A673 (cell line): ENCODE data around the gene EIF2A. TPM values are rescaled to one million over a fixed set of nuclear protein-coding genes. Genes with fewer than 3 reads are reported as not detected.

Experiments
- BruUV-seq: library from RNA; stranded (reverse); fragments of 400-500 nt; replicated peaks from 2 replicates; lab custom pipeline; 2021; lab: Mats Ljungman, UMichigan
- CTCF ChIA-PET: fragments of 300-600 bp; sonication (Branson Sonifier 250); formaldehyde crosslinking; loops from one replicate; lab custom pipeline; 2022; ENCODE audit warnings: antibody characterized with exemption; lab: Charles Lee
- POLR2A ChIA-PET: fragments of 300-600 bp; sonication (Branson Sonifier 250); formaldehyde crosslinking; loops from one replicate; lab custom pipeline; 2022; ENCODE audit warnings: antibody characterized with exemption; ENCODE audit not compliant: low non-redundant PET; lab: Charles Lee
- DNase-seq: peaks from one replicate; pipeline ENCODE4 v3.0.0-alpha.2; 2015; ENCODE audit warnings: low spot score
- H3K27ac ChIP-seq: fragments of 200-600 bp; sonication (generic); 2 replicates; pipeline ENCODE4 v1.5.1; 2016; ENCODE audit warnings: mixed run types, low read depth, mild to moderate bottlenecking, mixed read lengths, antibody characterized with exemption, low read length; ENCODE audit not compliant: poor library complexity, severe bottlenecking
- H3K27me3 ChIP-seq: fragments of 200-600 bp; sonication (generic); replicated peaks from 2 replicates; pipeline ENCODE4 v1.6.1; 2017; ENCODE audit warnings: mixed run types, low read depth, mild to moderate bottlenecking, mixed read lengths, antibody characterized with exemption, low read length; ENCODE audit not compliant: insufficient read depth, poor library complexity
- H3K36me3 ChIP-seq: fragments of 200-600 bp; sonication (generic); 2 replicates; pipeline ENCODE4 v1.6.1; 2016; ENCODE audit warnings: mixed run types, mild to moderate bottlenecking, mixed read lengths, antibody characterized with exemption, low read length; ENCODE audit not compliant: insufficient read depth, poor library complexity, severe bottlenecking
- H3K4me1 ChIP-seq: fragments of 200-600 bp; sonication (generic); 2 replicates; pipeline ENCODE4 v1.6.1; 2017; ENCODE audit warnings: mixed run types, mild to moderate bottlenecking, mixed read lengths, antibody characterized with exemption, low read length; ENCODE audit not compliant: insufficient read depth, poor library complexity, severe bottlenecking
- H3K4me3 ChIP-seq: fragments of 200-600 bp; sonication (generic); 2 replicates; pipeline ENCODE4 v1.5.1; 2016; ENCODE audit warnings: low read depth, mixed run types, mild to moderate bottlenecking, mixed read lengths, low read length; ENCODE audit not compliant: poor library complexity, severe bottlenecking
- H3K9me3 ChIP-seq: fragments of 200-600 bp; sonication (generic); 2 replicates; pipeline ENCODE4 v1.6.1; 2016; ENCODE audit warnings: mixed run types, low read depth, mild to moderate bottlenecking, mixed read lengths, antibody characterized with exemption, low read length; ENCODE audit not compliant: poor library complexity, severe bottlenecking
- EZH2 ChIP-seq: fragments of 200-600 bp; sonication (generic); IDR thresholded peaks from 2 replicates; pipeline ENCODE4 v1.6.1; 2017; ENCODE audit warnings: borderline replicate concordance, low read depth, mild to moderate bottlenecking, mixed read lengths, antibody characterized with exemption, low read length; ENCODE audit not compliant: poor library complexity, severe bottlenecking
- intact Hi-C: fragments of 100-400 bp; cut with micrococcal nuclease; formaldehyde crosslinking; loops from one replicate; pipeline ENCODE4 v1.10.0; 2022; ENCODE audit not compliant: unreplicated experiment
- total RNA-seq: library from RNA; stranded (reverse); gene quantifications from 2 replicates; pipeline ENCODE4 v1.2.3, GENCODE V29; 2021
- TF ChIP-seq, protein P1 (sequence below): fragments of 300-800, 200-600 bp; sonication (generic); conservative IDR thresholded peaks from 2 replicates; pipeline ENCODE4 v1.5.1; 2017; ENCODE audit warnings: low read depth, mild to moderate bottlenecking, antibody characterized with exemption, low read length, moderate library complexity, mixed read lengths

The EIF2A gene
- total RNA-seq, 1 experiment from 2014 or later, result 113 TPM

- CTCF ChIA-PET, result no interaction called here
- intact Hi-C loops, result no loop called here
- TF ChIP-seq, protein P1, sequence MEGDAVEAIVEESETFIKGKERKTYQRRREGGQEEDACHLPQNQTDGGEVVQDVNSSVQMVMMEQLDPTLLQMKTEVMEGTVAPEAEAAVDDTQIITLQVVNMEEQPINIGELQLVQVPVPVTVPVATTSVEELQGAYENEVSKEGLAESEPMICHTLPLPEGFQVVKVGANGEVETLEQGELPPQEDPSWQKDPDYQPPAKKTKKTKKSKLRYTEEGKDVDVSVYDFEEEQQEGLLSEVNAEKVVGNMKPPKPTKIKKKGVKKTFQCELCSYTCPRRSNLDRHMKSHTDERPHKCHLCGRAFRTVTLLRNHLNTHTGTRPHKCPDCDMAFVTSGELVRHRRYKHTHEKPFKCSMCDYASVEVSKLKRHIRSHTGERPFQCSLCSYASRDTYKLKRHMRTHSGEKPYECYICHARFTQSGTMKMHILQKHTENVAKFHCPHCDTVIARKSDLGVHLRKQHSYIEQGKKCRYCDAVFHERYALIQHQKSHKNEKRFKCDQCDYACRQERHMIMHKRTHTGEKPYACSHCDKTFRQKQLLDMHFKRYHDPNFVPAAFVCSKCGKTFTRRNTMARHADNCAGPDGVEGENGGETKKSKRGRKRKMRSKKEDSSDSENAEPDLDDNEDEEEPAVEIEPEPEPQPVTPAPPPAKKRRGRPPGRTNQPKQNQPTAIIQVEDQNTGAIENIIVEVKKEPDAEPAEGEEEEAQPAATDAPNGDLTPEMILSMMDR, result no peak
- TF ChIP-seq EZH2, result no peak
- H3K36me3 ChIP-seq, result peaks cover 36% of the 10 kb centered on the region
- no TSS peak for BruUV-seq
- DNase-seq, result no peak
- POLR2A ChIA-PET, result no interaction called here
- H3K27me3 ChIP-seq, result no peaks in the 10 kb centered on the region
- no peaks in the 10 kb centered on the region for H3K9me3 ChIP-seq
- no peak overlapping the region for H3K27ac ChIP-seq
- H3K4me1 ChIP-seq, result peaks cover 4% of the 10 kb centered on the region
- H3K4me3 ChIP-seq, result no peak overlapping the region
Measured at GRCh38 chr3:150623945-150624344, 77.4 kb downstream of the EIF2A start.

- intact Hi-C loops, result no loop called here
- Histone ChIP-seq H3K36me3 (peaks cover 36% of the 10 kb centered on the region), H3K4me3 (no peak overlapping the region), H3K9me3 (no peaks in the 10 kb centered on the region), H3K4me1 (peaks cover 4% of the 10 kb centered on the region), H3K27me3 (no peaks in the 10 kb centered on the region), H3K27ac (no peak overlapping the region)
- TF ChIP-seq, protein P1, result no peak
- TF ChIP-seq EZH2, result no peak
- CTCF ChIA-PET, result no interaction called here
- POLR2A ChIA-PET, result no interaction called here
- no peak for DNase-seq
- no TSS peak for BruUV-seq
Measured at GRCh38 chr3:150626148-150626930, 79.8 kb downstream of the EIF2A start.

- no peak for DNase-seq
- Histone ChIP-seq H3K36me3 (peaks cover 36% of the 10 kb centered on the region), H3K27me3 (no peaks in the 10 kb centered on the region), H3K9me3 (no peaks in the 10 kb centered on the region), H3K27ac (no peak overlapping the region), H3K4me3 (no peak overlapping the region), H3K4me1 (peaks cover 4% of the 10 kb centered on the region)
- intact Hi-C loops, result no loop called here
- CTCF ChIA-PET, result no interaction called here
- no peak for TF ChIP-seq EZH2
- TF ChIP-seq, protein P1, result no peak
- POLR2A ChIA-PET, result no interaction called here
- no TSS peak for BruUV-seq
Measured at GRCh38 chr3:150627557-150627956, 81.0 kb downstream of the EIF2A start.
